Spleen (tissue), 13 donors: ENCODE measurements around the gene RGS8. TPM values are rescaled to one million over a fixed set of nuclear protein-coding genes. Genes with fewer than 3 reads are reported as not detected.

Source experiments
- DNase-seq: peaks from one replicate; pipeline ENCODE4 v3.0.0-alpha.2; 2020
- H3K27ac ChIP-seq, 8 donors: fragments of 200-600 bp; sonication (generic) in 7 of 8; 1 replicate in 4 of 8; 2 replicates in 4 of 8; pipeline versions ENCODE4 v1.5.0 to v1.8.0; 2016 to 2021; ENCODE audit warnings: inconsistent platforms in 4 of 8, mild to moderate bottlenecking in 4 of 8, moderate library complexity in 1 of 8
- H3K27me3 ChIP-seq, 7 donors: fragments of 200-600 bp; sonication (generic) in 6 of 7; replicated peaks in 1 of 7; 1 replicate in 4 of 7; 2 replicates in 3 of 7; pipeline versions ENCODE4 v1.5.0 to v1.8.0; 2016 to 2021; ENCODE audit warnings: inconsistent platforms in 3 of 7, mild to moderate bottlenecking in 1 of 7
- H3K36me3 ChIP-seq, 6 donors: fragments of 200-600 bp; sonication (generic) in 5 of 6; 1 replicate in 4 of 6; 2 replicates in 2 of 6; pipeline versions ENCODE4 v1.5.0 to v1.8.0; 2016 to 2021; ENCODE audit warnings: inconsistent platforms in 2 of 6
- H3K4me1 ChIP-seq, 6 donors: fragments of 200-600 bp; sonication (generic) in 5 of 6; 1 replicate in 3 of 6; 2 replicates in 3 of 6; pipeline versions ENCODE4 v1.5.0 to v1.8.0; 2016 to 2021; ENCODE audit warnings: inconsistent platforms in 3 of 6
- H3K4me3 ChIP-seq, 8 donors: fragments of 200-600 bp; sonication (generic) in 7 of 8; 1 replicate in 4 of 8; 2 replicates in 4 of 8; pipeline versions ENCODE4 v1.5.0 to v1.8.0; 2016 to 2021; ENCODE audit warnings: inconsistent platforms in 4 of 8, mild to moderate bottlenecking in 4 of 8, moderate library complexity in 2 of 8
- H3K9me3 ChIP-seq, 8 donors: fragments of 200-600 bp; sonication (generic) in 7 of 8; 1 replicate in 4 of 8; 2 replicates in 4 of 8; pipeline versions ENCODE4 v1.5.0 to v1.8.0; 2016 to 2021; ENCODE audit warnings: inconsistent platforms in 4 of 8
- POLR2A ChIP-seq, 3 donors: fragments of 450-650 bp; IDR thresholded peaks; one replicate each; pipeline ENCODE4 v1.5.1; 2017; ENCODE audit warnings: antibody characterized with exemption in 3 of 3, mild to moderate bottlenecking in 1 of 3
- POLR2AphosphoS5 ChIP-seq, 3 donors: sonication (generic); formaldehyde crosslinking; IDR thresholded peaks; one replicate each; pipeline ENCODE4 v1.5.1; 2017; ENCODE audit warnings: antibody characterized with exemption in 3 of 3
- WGBS, 5 donors: extraction: QIAGEN DNeasy Blood & Tissue Kit in 3 of 5; methylation state at CpG; one replicate each; pipeline versions ENCODE4 v1.1.5 to v1.1.7; 2013 to 2018; 5-methylcytosine and 5-hydroxymethylcytosine counted together
- intact Hi-C: fragments of 100-400 bp; cut with DNase I; formaldehyde crosslinking; loops from one replicate; pipeline ENCODE4 v1.15.0; 2023; ENCODE audit warnings: low total_unique reads
- long read RNA-seq, 2 donors: transcript quantifications; one replicate each; lab custom pipeline, GENCODE V29; 2026
- polyA plus RNA-seq, 3 donors: library from polyadenylated mRNA; stranded (reverse); fragments of 200-250 nt; gene quantifications; one replicate each; pipeline ENCODE4 v1.2.1, GENCODE V29; 2013
- total RNA-seq, 7 donors: library from RNA; depleted of rRNA in 3 of 7; stranded (reverse); fragments of >200 nt in 3 of 7; fragmentation: NEBNext Ultra II Directional in 4 of 7; extraction: Animal tissue kit (Norgen Biotek cat#: 25700) in 4 of 7; gene quantifications; one replicate each; pipeline versions ENCODE4 v1.1.0 to v1.2.1, GENCODE V29; 2016 to 2021
- TF ChIP-seq, protein P1 (sequence below), 11 experiments: fragments of 200-600 bp in 7 of 11; fragments of 450-650 bp in 4 of 11; sonication (generic) in 4 of 11; IDR thresholded peaks in 8 of 11; conservative IDR thresholded peaks in 3 of 11; 1 replicate in 7 of 11; 2 replicates in 4 of 11; pipeline versions ENCODE4 v1.4.0 to v1.8.0; 2016 to 2021; ENCODE audit warnings: antibody characterized with exemption in 11 of 11, inconsistent platforms in 4 of 11, mild to moderate bottlenecking in 1 of 11
- donor health status: healthy with polysubstance abuse.
- donor health status: DM: no; HTN: no; CAD: no; lungs with moderate emphysema.
- donor health status: DM: no; HTN: no; CAD: no.
- donor health status: Bipolar disorder and iron deficiency.
- donor health status: healthy.
- donor health status: DM: no; HTN: no; CAD: no.
- donor health status: DM: yes; HTN: yes; CAD: no.

The RGS8 gene, protein sequence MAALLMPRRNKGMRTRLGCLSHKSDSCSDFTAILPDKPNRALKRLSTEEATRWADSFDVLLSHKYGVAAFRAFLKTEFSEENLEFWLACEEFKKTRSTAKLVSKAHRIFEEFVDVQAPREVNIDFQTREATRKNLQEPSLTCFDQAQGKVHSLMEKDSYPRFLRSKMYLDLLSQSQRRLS
- total RNA-seq (under 1 TPM in 1 of 7 donors, not detected in 6; 0.11 TPM), polyA plus RNA-seq (under 1 TPM in 1 of 3 donors, not detected in 2; 0.09 TPM)
- long read RNA-seq, donor 1, result 0 reads
- long read RNA-seq, donor 2, result 0 reads

DNA sequence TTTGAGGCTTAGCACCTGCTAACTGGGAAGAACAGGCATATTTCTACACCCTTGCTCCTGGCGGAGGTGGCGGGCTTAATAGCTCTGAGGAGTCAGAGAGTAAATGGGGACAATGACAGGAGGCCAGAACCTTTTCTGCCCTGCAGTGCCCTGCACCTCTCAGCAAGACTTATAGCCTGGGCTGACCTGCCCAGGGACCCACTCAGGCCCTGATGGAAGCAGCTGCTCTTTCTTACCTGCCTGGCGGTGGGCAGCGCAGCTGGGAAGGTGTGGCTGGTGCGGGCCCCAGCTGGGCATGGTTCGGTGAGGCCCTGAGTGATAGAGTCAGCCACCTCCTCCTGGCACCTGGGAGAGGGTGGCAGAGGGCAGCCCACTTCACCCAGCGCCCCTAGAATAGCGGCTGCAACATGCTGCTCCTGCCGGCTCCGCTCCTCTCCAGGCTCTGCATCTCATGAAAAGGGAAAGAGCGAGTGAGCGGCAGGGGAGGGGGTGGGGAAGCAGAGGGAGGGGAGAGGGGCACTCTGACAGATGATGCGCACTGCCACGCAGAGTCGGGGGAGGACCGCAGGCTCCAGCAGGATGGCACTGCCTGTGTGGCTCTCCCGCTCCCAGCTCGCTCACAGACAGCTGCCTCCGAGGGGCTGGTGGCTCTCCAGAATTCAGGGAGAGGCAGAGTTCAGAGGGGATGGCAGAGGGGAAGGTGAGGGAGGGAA is at the start of gene RGS8:
RGS8 (minus strand) TSS at position 472 of the 713 bp plus-strand sequence. CDS start 14,938 bp downstream, outside the sequence.
- intact Hi-C loops, result no loop called here
- 42 to 53% (median 51%) methylated on average over 17 to 19 of the region's 19 CpGs for WGBS, 5 donors

DNA sequence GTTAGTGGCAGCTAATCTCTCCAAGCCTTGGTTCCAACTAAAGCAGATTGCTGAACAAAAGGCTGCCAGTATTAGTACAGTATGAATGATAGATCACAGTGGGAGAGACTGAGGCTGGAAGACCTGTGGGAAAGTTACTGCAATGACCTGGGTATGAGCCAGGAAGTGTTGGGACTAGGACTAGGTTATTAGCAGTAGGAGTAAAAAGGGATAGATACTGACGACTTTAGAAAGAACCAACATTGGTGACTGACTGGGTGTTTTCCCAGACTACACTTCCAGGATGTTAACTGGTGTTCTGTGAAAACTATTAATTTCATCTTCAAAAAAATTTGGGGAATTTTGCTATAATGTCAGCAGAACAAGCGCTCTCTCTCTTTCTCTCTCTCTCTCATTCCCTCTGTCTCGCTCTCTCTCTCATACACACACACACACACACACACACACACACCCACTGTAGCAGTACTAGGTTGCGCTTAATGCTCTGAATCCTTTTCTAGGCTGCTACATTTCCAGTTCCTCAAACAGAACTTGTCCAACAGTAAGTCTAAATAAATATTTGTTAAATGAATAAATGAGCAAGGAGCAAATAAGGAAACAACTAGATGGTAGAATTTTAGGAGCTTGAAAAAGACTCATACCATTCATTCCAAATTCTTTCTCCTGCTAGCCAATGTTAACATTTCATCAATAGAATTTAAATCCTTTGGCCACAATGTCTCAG is 47.6 kb upstream of the RGS8 start:
- WGBS, 5 donors, result 68 to 81% (median 68%) methylated on average over 4 of the region's 4 CpGs
- no peak overlapping the region for H3K4me3 ChIP-seq
- H3K27me3 ChIP-seq, result peaks cover 0 to 10% (median 0%) of the 10 kb centered on the region in 7 donors
- no peak overlapping the region for H3K27ac ChIP-seq
- no peaks in the 10 kb centered on the region for H3K4me1 ChIP-seq
- H3K36me3 ChIP-seq, result no peaks in the 10 kb centered on the region
- TF ChIP-seq POLR2A (IDR thresholded peaks at IDR 0.05), result no peak
- DNase-seq, result no peak
- intact Hi-C loops, result no loop called here
- peaks cover 0 to 5% (median 0%) of the 10 kb centered on the region in 8 donors for H3K9me3 ChIP-seq

More for the DNA sequence above, at the start of gene RGS8:
- H3K4me3 ChIP-seq, result no peak within 1 kb of the TSS
- peaks cover 0 to 27% (median 0%) of the 10 kb centered on the region in 7 donors for H3K27me3 ChIP-seq
- TF ChIP-seq, protein P1, sequence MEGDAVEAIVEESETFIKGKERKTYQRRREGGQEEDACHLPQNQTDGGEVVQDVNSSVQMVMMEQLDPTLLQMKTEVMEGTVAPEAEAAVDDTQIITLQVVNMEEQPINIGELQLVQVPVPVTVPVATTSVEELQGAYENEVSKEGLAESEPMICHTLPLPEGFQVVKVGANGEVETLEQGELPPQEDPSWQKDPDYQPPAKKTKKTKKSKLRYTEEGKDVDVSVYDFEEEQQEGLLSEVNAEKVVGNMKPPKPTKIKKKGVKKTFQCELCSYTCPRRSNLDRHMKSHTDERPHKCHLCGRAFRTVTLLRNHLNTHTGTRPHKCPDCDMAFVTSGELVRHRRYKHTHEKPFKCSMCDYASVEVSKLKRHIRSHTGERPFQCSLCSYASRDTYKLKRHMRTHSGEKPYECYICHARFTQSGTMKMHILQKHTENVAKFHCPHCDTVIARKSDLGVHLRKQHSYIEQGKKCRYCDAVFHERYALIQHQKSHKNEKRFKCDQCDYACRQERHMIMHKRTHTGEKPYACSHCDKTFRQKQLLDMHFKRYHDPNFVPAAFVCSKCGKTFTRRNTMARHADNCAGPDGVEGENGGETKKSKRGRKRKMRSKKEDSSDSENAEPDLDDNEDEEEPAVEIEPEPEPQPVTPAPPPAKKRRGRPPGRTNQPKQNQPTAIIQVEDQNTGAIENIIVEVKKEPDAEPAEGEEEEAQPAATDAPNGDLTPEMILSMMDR (IDR thresholded peaks at IDR 0.05 in 8 of 11, conservative IDR thresholded peaks at IDR 0.05 in 3 of 11), result no peak
- no peak for TF ChIP-seq POLR2AphosphoS5 (IDR thresholded peaks at IDR 0.05)
- TF ChIP-seq POLR2A (IDR thresholded peaks at IDR 0.05), result no peak
- H3K27ac ChIP-seq, result no peak within 1 kb of the TSS
- no peaks in the 10 kb centered on the region for H3K9me3 ChIP-seq
- H3K36me3 ChIP-seq, result no peaks in the 10 kb centered on the region
- peaks cover 0 to 3% (median 0%) of the 10 kb centered on the region in 6 donors for H3K4me1 ChIP-seq
- no peak for DNase-seq

DNA sequence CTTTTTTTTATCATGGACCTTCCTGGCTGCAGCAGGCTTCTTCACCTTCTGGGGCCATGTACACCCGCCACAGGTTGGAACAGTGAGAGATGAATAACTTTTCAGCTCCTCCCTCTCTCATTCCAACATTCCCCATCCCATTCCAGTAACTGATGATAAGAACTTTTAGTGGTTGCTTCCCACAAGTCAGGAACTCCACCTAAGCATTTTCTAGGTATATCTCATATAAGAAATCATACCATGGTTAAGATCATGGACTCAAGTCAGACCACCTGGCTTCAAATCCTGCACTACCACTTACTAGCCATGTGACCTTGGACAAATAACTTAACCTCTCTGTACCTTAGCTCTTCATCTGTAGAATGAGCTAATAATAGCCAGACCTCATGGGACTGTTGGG is 42.5 kb upstream of the RGS8 start:
- WGBS, 5 donors, result 83 to 100% (median 91%) methylated on average over 1 of the region's 1 CpG
- intact Hi-C loops, result no loop called here
- H3K4me3 ChIP-seq, result no peak overlapping the region
- no peaks in the 10 kb centered on the region for H3K4me1 ChIP-seq
- TF ChIP-seq POLR2A (IDR thresholded peaks at IDR 0.05) (no peak), POLR2AphosphoS5 (IDR thresholded peaks at IDR 0.05) (no peak)
- TF ChIP-seq, protein P1 (IDR thresholded peaks at IDR 0.05 in 8 of 11, conservative IDR thresholded peaks at IDR 0.05 in 3 of 11), result no peak
- no peaks in the 10 kb centered on the region for H3K9me3 ChIP-seq
- H3K27ac ChIP-seq, result no peak overlapping the region
- no peak for DNase-seq
- H3K27me3 ChIP-seq, result peaks cover 0 to 10% (median 0%) of the 10 kb centered on the region in 7 donors
- H3K36me3 ChIP-seq, result no peaks in the 10 kb centered on the region

DNA sequence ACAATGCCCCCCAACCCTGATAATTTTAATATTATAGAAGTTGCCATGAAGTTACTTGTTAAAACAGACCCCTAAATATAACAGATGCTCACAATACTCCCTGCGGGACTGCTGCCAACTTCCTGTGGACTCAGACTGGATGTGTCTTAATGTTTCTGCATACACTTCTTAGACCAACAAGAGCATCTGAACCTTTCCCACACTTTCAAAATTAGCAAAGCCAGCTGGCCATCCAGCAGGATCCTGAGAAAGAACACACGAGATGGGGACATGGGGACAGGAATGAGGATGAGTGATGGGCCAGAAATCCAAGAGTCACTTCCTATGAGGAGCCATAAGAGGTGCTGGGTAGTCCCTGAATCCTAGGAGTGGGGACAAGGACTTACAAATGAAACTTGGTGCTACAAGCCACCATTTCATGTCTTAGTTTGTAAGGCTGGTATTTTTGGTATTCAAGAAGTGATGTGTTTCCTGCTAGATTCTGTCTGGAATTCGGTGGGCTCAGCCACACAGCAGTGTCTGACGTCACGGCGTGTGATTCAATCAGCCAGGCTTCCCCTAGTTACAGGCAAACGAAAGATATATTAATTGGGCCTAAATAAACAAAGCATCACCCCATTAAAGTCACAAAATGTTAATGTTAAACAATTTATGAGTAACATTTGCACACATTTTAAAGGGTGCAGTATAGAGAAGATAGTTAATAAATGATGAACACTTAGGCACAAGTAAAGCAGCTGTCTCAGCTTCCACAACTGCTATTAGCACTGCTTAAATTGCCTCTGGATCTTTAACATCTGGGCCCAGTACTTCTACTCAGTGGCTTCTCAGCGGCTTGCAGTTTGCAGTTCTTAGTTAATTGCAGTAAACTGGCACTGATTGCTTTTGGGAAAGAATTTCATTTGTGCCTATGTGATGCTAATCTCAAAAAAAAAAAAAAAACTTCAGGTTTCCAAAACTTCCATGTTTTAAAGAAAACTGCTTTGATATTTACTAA is 41.2 kb upstream of the RGS8 start:
- no peak for DNase-seq
- Histone ChIP-seq H3K9me3 (no peaks in the 10 kb centered on the region), H3K27ac (peak overlapping the region in 7 of 8 donors; percentile 9 to 47 (median 31)), H3K27me3 (peaks cover 0 to 9% (median 0%) of the 10 kb centered on the region in 7 donors), H3K4me1 (no peaks in the 10 kb centered on the region), H3K4me3 (no peak overlapping the region), H3K36me3 (no peaks in the 10 kb centered on the region)
- intact Hi-C loops, result no loop called here
- WGBS, 5 donors, result 72 to 84% (median 78%) methylated on average over 8 of the region's 8 CpGs
- TF ChIP-seq POLR2A (IDR thresholded peaks at IDR 0.05), result no peak
- TF ChIP-seq, protein P1 (IDR thresholded peaks at IDR 0.05 in 8 of 11, conservative IDR thresholded peaks at IDR 0.05 in 3 of 11), result no peak
- no peak for TF ChIP-seq POLR2AphosphoS5 (IDR thresholded peaks at IDR 0.05)
